Ishikawa (cell line): ENCODE results near the gene SCO1.

Experiments
- CEBPB ChIP-seq: IDR thresholded peaks from 2 replicates; pipeline ENCODE4 v1.6.1; 2012
- CREB1 ChIP-seq: IDR thresholded peaks from 2 replicates; pipeline ENCODE4 v1.6.1; 2012; ENCODE audit warnings: low read depth
- EGR1 ChIP-seq: IDR thresholded peaks from 2 replicates; pipeline ENCODE4 v1.6.1; 2012
- EP300 ChIP-seq: IDR thresholded peaks from 2 replicates; pipeline ENCODE4 v1.6.1; 2012; ENCODE audit warnings: borderline replicate concordance
- FOXM1 ChIP-seq: IDR thresholded peaks from 2 replicates; pipeline ENCODE4 v1.6.1; 2012; ENCODE audit warnings: low read depth, borderline replicate concordance
- NFIC ChIP-seq: IDR thresholded peaks from 2 replicates; pipeline ENCODE4 v1.6.1; 2012
- RAD21 ChIP-seq: IDR thresholded peaks from 2 replicates; pipeline ENCODE4 v1.6.1; 2012; ENCODE audit warnings: low read depth
- TAF1 ChIP-seq: IDR thresholded peaks from 2 replicates; pipeline ENCODE4 v1.6.1; 2012; ENCODE audit warnings: low read depth, mild to moderate bottlenecking
- TCF12 ChIP-seq: IDR thresholded peaks from 2 replicates; pipeline ENCODE4 v1.6.1; 2012; ENCODE audit warnings: low read depth
- TEAD4 ChIP-seq: IDR thresholded peaks from 2 replicates; pipeline ENCODE4 v1.6.1; 2012
- USF1 ChIP-seq: IDR thresholded peaks from 2 replicates; pipeline ENCODE4 v1.6.1; 2012
- YY1 ChIP-seq: IDR thresholded peaks from 2 replicates; pipeline ENCODE4 v1.6.1; 2012; ENCODE audit warnings: low read depth
- ZBTB7A ChIP-seq: IDR thresholded peaks from 2 replicates; pipeline ENCODE4 v1.6.1; 2012; ENCODE audit warnings: low read depth
- TF ChIP-seq, protein P1 (sequence below): IDR thresholded peaks from 2 replicates; pipeline ENCODE4 v1.6.1; 2012; ENCODE audit warnings: low read depth, mild to moderate bottlenecking
- TF ChIP-seq, protein P2 (sequence below): IDR thresholded peaks from 2 replicates; pipeline ENCODE4 v1.6.1; 2012

The SCO1 gene

DNA sequence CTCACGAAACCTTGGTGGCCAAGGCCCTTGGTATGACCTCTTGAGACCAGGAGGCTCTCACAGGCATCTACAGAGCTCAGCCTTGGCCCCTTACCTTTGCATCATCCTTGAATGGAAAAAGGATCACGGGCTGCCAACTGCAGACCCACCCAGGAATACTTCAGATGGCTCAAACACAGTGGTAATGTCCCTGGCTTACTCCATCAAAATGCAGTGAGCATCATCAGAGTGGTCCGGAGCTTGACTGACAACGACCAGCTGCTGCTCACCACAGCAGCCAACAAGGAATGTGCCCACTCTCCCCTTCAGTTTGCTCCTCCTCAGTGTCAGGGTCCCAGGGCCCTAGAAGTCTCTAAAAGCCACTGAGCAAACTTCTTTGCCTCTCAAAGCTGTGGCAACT is 22.6 kb downstream of the SCO1 start:
- no peak for TF ChIP-seq EGR1
- no peak for TF ChIP-seq USF1
- TF ChIP-seq, protein P1, sequence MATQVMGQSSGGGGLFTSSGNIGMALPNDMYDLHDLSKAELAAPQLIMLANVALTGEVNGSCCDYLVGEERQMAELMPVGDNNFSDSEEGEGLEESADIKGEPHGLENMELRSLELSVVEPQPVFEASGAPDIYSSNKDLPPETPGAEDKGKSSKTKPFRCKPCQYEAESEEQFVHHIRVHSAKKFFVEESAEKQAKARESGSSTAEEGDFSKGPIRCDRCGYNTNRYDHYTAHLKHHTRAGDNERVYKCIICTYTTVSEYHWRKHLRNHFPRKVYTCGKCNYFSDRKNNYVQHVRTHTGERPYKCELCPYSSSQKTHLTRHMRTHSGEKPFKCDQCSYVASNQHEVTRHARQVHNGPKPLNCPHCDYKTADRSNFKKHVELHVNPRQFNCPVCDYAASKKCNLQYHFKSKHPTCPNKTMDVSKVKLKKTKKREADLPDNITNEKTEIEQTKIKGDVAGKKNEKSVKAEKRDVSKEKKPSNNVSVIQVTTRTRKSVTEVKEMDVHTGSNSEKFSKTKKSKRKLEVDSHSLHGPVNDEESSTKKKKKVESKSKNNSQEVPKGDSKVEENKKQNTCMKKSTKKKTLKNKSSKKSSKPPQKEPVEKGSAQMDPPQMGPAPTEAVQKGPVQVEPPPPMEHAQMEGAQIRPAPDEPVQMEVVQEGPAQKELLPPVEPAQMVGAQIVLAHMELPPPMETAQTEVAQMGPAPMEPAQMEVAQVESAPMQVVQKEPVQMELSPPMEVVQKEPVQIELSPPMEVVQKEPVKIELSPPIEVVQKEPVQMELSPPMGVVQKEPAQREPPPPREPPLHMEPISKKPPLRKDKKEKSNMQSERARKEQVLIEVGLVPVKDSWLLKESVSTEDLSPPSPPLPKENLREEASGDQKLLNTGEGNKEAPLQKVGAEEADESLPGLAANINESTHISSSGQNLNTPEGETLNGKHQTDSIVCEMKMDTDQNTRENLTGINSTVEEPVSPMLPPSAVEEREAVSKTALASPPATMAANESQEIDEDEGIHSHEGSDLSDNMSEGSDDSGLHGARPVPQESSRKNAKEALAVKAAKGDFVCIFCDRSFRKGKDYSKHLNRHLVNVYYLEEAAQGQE: no peak
- TF ChIP-seq EP300: no peak
- no peak for TF ChIP-seq RAD21

- no peak for TF ChIP-seq NFIC
- no peak for TF ChIP-seq CREB1
- no peak for TF ChIP-seq TCF12
- TF ChIP-seq YY1: no peak
- TF ChIP-seq, protein P1: no peak
- no peak for TF ChIP-seq EP300
- no peak for TF ChIP-seq RAD21
- TF ChIP-seq FOXM1: no peak
- TF ChIP-seq TEAD4: no peak
Observed at GRCh38 chr17:10673312-10673711, 24.0 kb downstream of the SCO1 start.

- TF ChIP-seq NFIC (no peak), CREB1 (no peak), YY1 (no peak), EP300 (no peak), FOXM1 (no peak), TEAD4 (no peak), EGR1 (no peak), TAF1 (no peak), RAD21 (no peak), USF1 (no peak), TCF12 (no peak), ZBTB7A (no peak), CEBPB (no peak)
- TF ChIP-seq, protein P2, sequence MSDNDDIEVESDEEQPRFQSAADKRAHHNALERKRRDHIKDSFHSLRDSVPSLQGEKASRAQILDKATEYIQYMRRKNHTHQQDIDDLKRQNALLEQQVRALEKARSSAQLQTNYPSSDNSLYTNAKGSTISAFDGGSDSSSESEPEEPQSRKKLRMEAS: no peak
- TF ChIP-seq, protein P1: no peak
Observed at GRCh38 chr17:10668775-10669174, 28.6 kb downstream of the SCO1 start.

- TF ChIP-seq, protein P2: no peak
- TF ChIP-seq EP300: no peak
- no peak for TF ChIP-seq NFIC
Observed at GRCh38 chr17:10666906-10667305, 30.4 kb downstream of the SCO1 start.

DNA sequence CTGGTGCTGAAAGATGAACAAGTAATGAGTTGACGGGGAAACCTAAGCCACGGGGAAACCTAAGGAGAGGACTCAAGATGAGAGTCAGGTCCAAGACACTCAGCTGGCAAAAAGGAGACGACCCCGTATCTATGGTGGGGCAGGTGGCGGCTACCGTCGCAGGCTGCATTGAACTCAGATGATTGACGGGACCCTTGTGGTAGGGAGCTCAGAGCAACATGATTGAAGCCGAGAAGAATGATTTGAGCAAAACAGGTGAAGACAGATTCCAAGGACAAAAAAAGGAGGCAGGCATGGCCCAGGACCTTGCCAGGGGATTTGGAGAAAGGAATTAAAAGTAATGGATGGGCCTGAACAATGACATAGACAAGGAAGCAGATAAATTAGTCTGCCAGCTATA is 32.8 kb downstream of the SCO1 start:
- TF ChIP-seq TCF12 (no peak), TAF1 (no peak), CREB1 (no peak), NFIC (no peak), EGR1 (no peak), RAD21 (no peak), ZBTB7A (no peak), YY1 (no peak), CEBPB (no peak), EP300 (no peak), TEAD4 (no peak), USF1 (no peak), FOXM1 (no peak)
- TF ChIP-seq, protein P1: no peak
- TF ChIP-seq, protein P2: no peak
